ENCODE measurements around the gene TSPAN11. TPM values are rescaled to one million over a fixed set of nuclear protein-coding genes. Genes with fewer than 3 reads are reported as not detected.

TSPAN11 gene
- total RNA-seq, 5 donors from 2014 or later (not counting 1 experiment from before 2014, with no cell fraction given) = not detected

DNA sequence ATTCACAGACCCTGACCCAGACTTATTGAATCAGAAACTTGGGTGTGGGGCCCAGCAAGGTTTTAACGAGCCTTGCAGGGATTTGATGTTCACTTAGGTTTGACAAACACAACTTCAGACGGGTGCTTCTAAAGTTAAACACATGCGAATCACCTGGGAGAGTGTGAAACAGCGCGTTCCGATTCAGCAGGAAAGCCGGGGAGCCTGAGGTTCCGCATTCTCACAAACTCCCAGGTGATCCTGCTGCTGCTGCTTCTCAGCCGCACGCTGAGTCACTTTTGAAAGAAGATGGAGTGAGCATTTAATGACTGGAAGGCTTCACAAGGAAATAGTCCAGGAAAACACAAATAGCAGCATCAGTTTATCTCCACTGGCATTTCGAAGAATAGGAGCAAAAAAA lies 102.9 kb downstream of the TSPAN11 start:
- 91% methylated on average over 11 of the region's 11 CpGs for WGBS (ENCODE audit: insufficient coverage)
- DNase-seq (no peak), ATAC-seq (replicated peaks in 1 of 4) (no peak)
- peaks cover 0 to 13% of the 10 kb centered on the region in 2 experiments for H3K27me3 ChIP-seq (replicated peaks in 1 of 2; ENCODE audit: control insufficient read depth in 2 of 2, extremely low read depth in 1 of 2, insufficient read depth in 2 of 2, low read length in 1 of 2)
- no peak overlapping the region for H3K27ac Mint-ChIP-seq
- ChIA-PET CTCF (no interaction called here), POLR2A (no interaction called here)
- no peak overlapping the region for H3K27ac ChIP-seq (ENCODE audit: low read length)
- H3K4me1 Mint-ChIP-seq = no peaks in the 10 kb centered on the region
- H3K4me1 ChIP-seq (ENCODE audit: control insufficient read depth in 1 of 2, extremely low read depth in 1 of 2, insufficient read depth in 2 of 2, low read length in 2 of 2) = no peaks in the 10 kb centered on the region
- H3K9me3 Mint-ChIP-seq = no peaks in the 10 kb centered on the region
- H3K36me3 ChIP-seq (ENCODE audit: control insufficient read depth in 2 of 2, extremely low read depth in 1 of 2, insufficient read depth in 1 of 2, low read length in 1 of 2) = no peaks in the 10 kb centered on the region
- no peaks in the 10 kb centered on the region for H3K9me3 ChIP-seq
- no peak overlapping the region for H3K4me3 Mint-ChIP-seq
- H3K36me3 Mint-ChIP-seq = no peaks in the 10 kb centered on the region
- no peak overlapping the region for H3K4me3 ChIP-seq (ENCODE audit: control insufficient read depth in 1 of 2, extremely low read depth in 1 of 2, low read length in 1 of 2)
- H3K27me3 Mint-ChIP-seq = peaks cover 0 to 4% of the 10 kb centered on the region in 2 donors

DNA sequence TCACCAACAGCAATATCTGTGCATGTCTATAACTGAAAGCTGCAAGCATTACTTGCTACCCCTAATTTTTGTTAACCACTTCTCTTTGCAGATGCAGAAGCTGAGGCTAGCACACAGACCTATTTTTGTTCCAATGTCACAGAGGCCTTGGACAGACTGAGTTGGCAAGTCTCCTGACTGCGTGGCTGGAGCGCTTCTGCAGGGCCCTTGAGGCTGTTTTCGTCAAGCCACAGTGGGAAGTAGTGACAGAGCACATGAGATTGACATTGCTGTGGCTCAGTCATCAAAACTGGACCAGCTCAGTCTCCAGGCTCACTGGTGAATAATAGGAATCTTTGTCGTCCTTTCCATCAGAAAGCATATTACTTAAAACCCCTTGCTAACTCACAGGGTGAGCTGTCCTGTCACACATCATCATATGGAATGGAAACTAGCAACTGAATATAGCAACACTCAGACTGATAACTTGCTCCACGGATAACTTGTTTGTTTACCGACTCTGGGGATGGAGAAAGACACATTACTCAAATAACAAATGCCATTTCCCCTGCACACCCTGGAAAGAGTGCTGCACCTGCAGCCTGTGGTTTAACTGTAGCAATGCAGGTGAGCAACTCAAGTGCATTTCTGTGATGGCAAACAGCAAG lies 103.5 kb downstream of the TSPAN11 start:
- ATAC-seq (replicated peaks in 1 of 4) = no peak
- 79% methylated on average over 3 of the region's 6 CpGs for WGBS (ENCODE audit: insufficient coverage)
- Mint-ChIP-seq H3K27ac (no peak overlapping the region), H3K27me3 (peaks cover 0 to 4% of the 10 kb centered on the region in 2 donors), H3K4me3 (no peak overlapping the region), H3K36me3 (no peaks in the 10 kb centered on the region), H3K4me1 (no peaks in the 10 kb centered on the region), H3K9me3 (no peaks in the 10 kb centered on the region)
- Histone ChIP-seq H3K27me3 (replicated peaks in 1 of 2; ENCODE audit: control insufficient read depth in 2 of 2, extremely low read depth in 1 of 2, insufficient read depth in 2 of 2, low read length in 1 of 2) (peaks cover 0 to 15% of the 10 kb centered on the region in 2 experiments), H3K9me3 (no peaks in the 10 kb centered on the region), H3K4me3 (ENCODE audit: control insufficient read depth in 1 of 2, extremely low read depth in 1 of 2, low read length in 1 of 2) (no peak overlapping the region), H3K4me1 (ENCODE audit: control insufficient read depth in 1 of 2, extremely low read depth in 1 of 2, insufficient read depth in 2 of 2, low read length in 2 of 2) (no peaks in the 10 kb centered on the region), H3K36me3 (ENCODE audit: control insufficient read depth in 2 of 2, extremely low read depth in 1 of 2, insufficient read depth in 1 of 2, low read length in 1 of 2) (no peaks in the 10 kb centered on the region), H3K27ac (ENCODE audit: low read length) (no peak overlapping the region)
- DNase-seq = no peak
- ChIA-PET CTCF (no interaction called here), POLR2A (no interaction called here)

DNA sequence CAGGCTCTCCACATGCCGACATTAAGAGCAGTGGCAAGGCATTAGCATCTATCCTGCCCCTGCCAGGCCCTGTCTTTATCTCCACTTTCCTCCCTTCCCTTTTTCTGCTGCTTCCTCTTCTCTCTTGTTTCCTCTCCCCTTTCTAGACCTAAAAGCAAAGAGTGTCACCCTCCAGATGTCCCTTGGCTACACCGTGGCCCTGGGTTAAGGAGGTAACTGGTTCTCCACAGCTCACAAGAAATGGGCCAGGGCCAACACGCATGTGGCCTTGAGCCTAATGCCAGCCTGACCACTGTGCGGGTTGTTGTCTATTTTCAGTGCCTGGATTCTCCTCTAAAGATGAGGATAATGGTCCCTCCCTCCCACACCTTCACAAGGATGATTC lies 105.4 kb downstream of the TSPAN11 start:
- H3K9me3 Mint-ChIP-seq = no peaks in the 10 kb centered on the region
- no peak overlapping the region for H3K27ac Mint-ChIP-seq

DNA sequence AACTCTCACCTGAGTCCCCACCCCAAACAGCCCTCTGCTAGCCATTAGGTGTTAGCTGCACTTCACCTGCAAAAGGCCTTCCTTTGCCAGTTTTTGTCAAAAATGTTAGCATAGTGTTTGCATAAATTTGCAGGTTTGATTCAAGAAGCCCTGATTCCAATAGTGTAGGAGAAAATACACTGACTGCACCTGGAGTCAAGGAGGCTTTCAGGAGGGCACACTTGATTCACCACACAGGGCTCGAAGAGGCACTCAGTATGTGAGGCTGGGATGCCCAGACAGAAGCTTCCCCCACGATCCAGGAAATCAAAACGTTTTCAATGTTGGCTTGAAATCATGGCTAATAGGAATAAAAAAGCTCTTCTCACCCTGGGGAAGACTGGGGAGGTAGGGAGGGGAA lies 106.6 kb downstream of the TSPAN11 start:
- H3K4me3 ChIP-seq (ENCODE audit: control insufficient read depth in 1 of 2, extremely low read depth in 1 of 2, low read length in 1 of 2) = no peak overlapping the region
- no peaks in the 10 kb centered on the region for H3K36me3 Mint-ChIP-seq
- no peak overlapping the region for H3K27ac Mint-ChIP-seq
- no peak for DNase-seq
- no peak overlapping the region for H3K4me3 Mint-ChIP-seq
- H3K4me1 Mint-ChIP-seq = no peaks in the 10 kb centered on the region
- peaks cover 0 to 38% of the 10 kb centered on the region in 2 experiments for H3K27me3 ChIP-seq (replicated peaks in 1 of 2; ENCODE audit: control insufficient read depth in 2 of 2, extremely low read depth in 1 of 2, insufficient read depth in 2 of 2, low read length in 1 of 2)
- no peaks in the 10 kb centered on the region for H3K36me3 ChIP-seq (ENCODE audit: control insufficient read depth in 2 of 2, extremely low read depth in 1 of 2, insufficient read depth in 1 of 2, low read length in 1 of 2)
- H3K27me3 Mint-ChIP-seq = peaks cover 0 to 13% of the 10 kb centered on the region in 2 donors
- H3K4me1 ChIP-seq (ENCODE audit: control insufficient read depth in 1 of 2, extremely low read depth in 1 of 2, insufficient read depth in 2 of 2, low read length in 2 of 2) = no peaks in the 10 kb centered on the region
- ATAC-seq (replicated peaks in 1 of 4) = no peak
- no peaks in the 10 kb centered on the region for H3K9me3 Mint-ChIP-seq
- no peaks in the 10 kb centered on the region for H3K9me3 ChIP-seq
- no CpG with 5 or more reads among the region's 3 CpGs for WGBS (ENCODE audit: insufficient coverage)
- H3K27ac ChIP-seq (ENCODE audit: low read length) = no peak overlapping the region
- ChIA-PET POLR2A (no interaction called here), CTCF (no interaction called here)

More for the DNA sequence above, 105.4 kb downstream of the TSPAN11 start:
- ChIA-PET POLR2A (no interaction called here), CTCF (no interaction called here)
- H3K4me3 ChIP-seq (ENCODE audit: control insufficient read depth in 1 of 2, extremely low read depth in 1 of 2, low read length in 1 of 2) = no peak overlapping the region
- Mint-ChIP-seq H3K27me3 (peaks cover 0 to 10% of the 10 kb centered on the region in 2 donors), H3K4me1 (no peaks in the 10 kb centered on the region), H3K4me3 (no peak overlapping the region), H3K36me3 (no peaks in the 10 kb centered on the region)
- ATAC-seq (replicated peaks in 1 of 4) (no peak), DNase-seq (no peak)
- no peak overlapping the region for H3K27ac ChIP-seq (ENCODE audit: low read length)
- peaks cover 0 to 33% of the 10 kb centered on the region in 2 experiments for H3K27me3 ChIP-seq (replicated peaks in 1 of 2; ENCODE audit: control insufficient read depth in 2 of 2, extremely low read depth in 1 of 2, insufficient read depth in 2 of 2, low read length in 1 of 2)
- no peaks in the 10 kb centered on the region for H3K36me3 ChIP-seq (ENCODE audit: control insufficient read depth in 2 of 2, extremely low read depth in 1 of 2, insufficient read depth in 1 of 2, low read length in 1 of 2)
- 50% methylated on average over 1 of the region's 4 CpGs for WGBS (ENCODE audit: insufficient coverage)
- H3K9me3 ChIP-seq = no peaks in the 10 kb centered on the region
- H3K4me1 ChIP-seq (ENCODE audit: control insufficient read depth in 1 of 2, extremely low read depth in 1 of 2, insufficient read depth in 2 of 2, low read length in 2 of 2) = no peaks in the 10 kb centered on the region

DNA sequence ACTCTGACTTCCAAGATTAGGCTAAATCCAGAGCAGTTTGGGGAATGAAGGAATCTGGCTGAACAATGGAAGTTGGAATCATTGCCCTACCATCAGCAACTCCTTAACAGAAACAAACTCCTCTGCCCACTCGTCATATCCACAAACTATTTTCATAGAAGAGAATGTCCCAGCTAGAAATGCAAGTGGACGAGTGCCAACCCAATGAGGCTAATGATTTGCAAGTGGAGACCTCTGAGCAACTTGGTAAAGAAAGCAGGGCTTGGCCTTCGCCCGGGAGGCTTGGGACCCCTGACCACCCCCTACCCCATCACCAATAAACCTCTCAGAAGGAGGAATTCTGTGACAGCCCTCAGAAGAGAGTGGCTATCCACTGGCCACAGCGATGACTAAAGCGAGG lies 107.1 kb downstream of the TSPAN11 start:
- Histone ChIP-seq H3K9me3 (no peaks in the 10 kb centered on the region), H3K4me3 (ENCODE audit: control insufficient read depth in 1 of 2, extremely low read depth in 1 of 2, low read length in 1 of 2) (no peak overlapping the region), H3K36me3 (ENCODE audit: control insufficient read depth in 2 of 2, extremely low read depth in 1 of 2, insufficient read depth in 1 of 2, low read length in 1 of 2) (no peaks in the 10 kb centered on the region), H3K4me1 (ENCODE audit: control insufficient read depth in 1 of 2, extremely low read depth in 1 of 2, insufficient read depth in 2 of 2, low read length in 2 of 2) (no peaks in the 10 kb centered on the region), H3K27ac (ENCODE audit: low read length) (no peak overlapping the region), H3K27me3 (replicated peaks in 1 of 2; ENCODE audit: control insufficient read depth in 2 of 2, extremely low read depth in 1 of 2, insufficient read depth in 2 of 2, low read length in 1 of 2) (peaks cover 0 to 38% of the 10 kb centered on the region in 2 experiments)
- ChIA-PET POLR2A (no interaction called here), CTCF (no interaction called here)
- Mint-ChIP-seq H3K4me3 (no peak overlapping the region), H3K4me1 (no peaks in the 10 kb centered on the region), H3K36me3 (no peaks in the 10 kb centered on the region), H3K9me3 (no peaks in the 10 kb centered on the region), H3K27me3 (peaks cover 0 to 18% of the 10 kb centered on the region in 2 donors), H3K27ac (no peak overlapping the region)
- DNase-seq = no peak
- 88% methylated on average over 3 of the region's 6 CpGs for WGBS (ENCODE audit: insufficient coverage)
- no peak for ATAC-seq (replicated peaks in 1 of 4)

DNA sequence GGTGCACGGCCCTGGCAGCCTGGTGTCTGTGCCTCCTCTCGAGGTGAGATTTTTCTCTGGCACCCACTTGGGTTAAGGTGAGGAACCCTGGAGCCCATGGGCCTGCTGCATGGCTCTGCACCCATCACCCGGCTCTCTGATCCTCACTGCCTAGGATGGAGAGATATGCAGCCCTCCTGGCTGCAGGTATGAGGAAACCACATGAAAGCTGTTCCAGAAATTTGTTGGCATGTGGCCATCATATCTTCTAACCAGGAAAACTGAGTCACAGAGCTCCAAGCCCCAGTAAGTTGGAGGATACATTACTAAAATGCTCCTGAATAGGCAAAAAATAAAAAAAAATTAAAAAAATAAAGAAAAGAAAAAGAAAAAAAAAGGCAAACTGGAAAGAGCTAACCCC lies 107.8 kb downstream of the TSPAN11 start:
- H3K4me3 Mint-ChIP-seq = no peak overlapping the region
- 62% methylated on average over 3 of the region's 3 CpGs for WGBS (ENCODE audit: insufficient coverage)
- no peaks in the 10 kb centered on the region for H3K36me3 Mint-ChIP-seq
- H3K4me1 Mint-ChIP-seq = no peaks in the 10 kb centered on the region
- POLR2A ChIA-PET = no interaction called here
- H3K4me3 ChIP-seq (ENCODE audit: control insufficient read depth in 1 of 2, extremely low read depth in 1 of 2, low read length in 1 of 2) = no peak overlapping the region
- peaks cover 0 to 38% of the 10 kb centered on the region in 2 experiments for H3K27me3 ChIP-seq (replicated peaks in 1 of 2; ENCODE audit: control insufficient read depth in 2 of 2, extremely low read depth in 1 of 2, insufficient read depth in 2 of 2, low read length in 1 of 2)
- CTCF ChIA-PET = interaction anchor here in 1 of 2 donors (0.7 kb wide), 1 partner anchor 79 kb away, joined by 3 read pairs; no protein-coding TSS in a partner anchor
- H3K4me1 ChIP-seq (ENCODE audit: control insufficient read depth in 1 of 2, extremely low read depth in 1 of 2, insufficient read depth in 2 of 2, low read length in 2 of 2) = no peaks in the 10 kb centered on the region
- H3K9me3 Mint-ChIP-seq = no peaks in the 10 kb centered on the region
- DNase-seq (no peak), ATAC-seq (replicated peaks in 1 of 4) (no peak)
- H3K27me3 Mint-ChIP-seq = peaks cover 0 to 18% of the 10 kb centered on the region in 2 donors
- H3K9me3 ChIP-seq = no peaks in the 10 kb centered on the region
- H3K27ac Mint-ChIP-seq = no peak overlapping the region
- no peaks in the 10 kb centered on the region for H3K36me3 ChIP-seq (ENCODE audit: control insufficient read depth in 2 of 2, extremely low read depth in 1 of 2, insufficient read depth in 1 of 2, low read length in 1 of 2)
- H3K27ac ChIP-seq (ENCODE audit: low read length) = no peak overlapping the region

All from T-cell (primary cell).